ENCODE data around the gene SMIM10.
"Not testable (repeated sequence)": the region's sequence is repeated elsewhere in the genome, so short reads cannot be mapped to it uniquely, and the experiment has no call there.

SMIM10 gene

GRCh38 chrX:135015523-135016245 is 24.9 kb downstream of the SMIM10 start:
- H3F3A ChIP-seq (ENCODE audit: control insufficient read depth, insufficient read depth), result no peaks in the 10 kb centered on the region
- no peaks in the 10 kb centered on the region for H3K36me3 ChIP-seq (ENCODE audit: control insufficient read depth, low read length)
- H3K4me3 ChIP-seq (ENCODE audit: low read length), result no peak overlapping the region
- H4K20me1 ChIP-seq (ENCODE audit: control insufficient read depth, insufficient read depth, low read depth, low read length), result no peaks in the 10 kb centered on the region
- no peak overlapping the region for H3K4me2 ChIP-seq (ENCODE audit: low read length)
- no peaks in the 10 kb centered on the region for H3K9me3 ChIP-seq (ENCODE audit: control insufficient read depth, insufficient read depth, low read length)
- no peaks in the 10 kb centered on the region for H3K9me2 ChIP-seq (replicated peaks; ENCODE audit: control insufficient read depth, low read length)
- H3K27ac ChIP-seq (ENCODE audit: low read depth, low read length), result no peak overlapping the region
- no peaks in the 10 kb centered on the region for H3K79me2 ChIP-seq (ENCODE audit: control insufficient read depth, low read length)
- H3K4me1 ChIP-seq (ENCODE audit: control insufficient read depth, low read length), result no peaks in the 10 kb centered on the region
- TF ChIP-seq, protein P1, sequence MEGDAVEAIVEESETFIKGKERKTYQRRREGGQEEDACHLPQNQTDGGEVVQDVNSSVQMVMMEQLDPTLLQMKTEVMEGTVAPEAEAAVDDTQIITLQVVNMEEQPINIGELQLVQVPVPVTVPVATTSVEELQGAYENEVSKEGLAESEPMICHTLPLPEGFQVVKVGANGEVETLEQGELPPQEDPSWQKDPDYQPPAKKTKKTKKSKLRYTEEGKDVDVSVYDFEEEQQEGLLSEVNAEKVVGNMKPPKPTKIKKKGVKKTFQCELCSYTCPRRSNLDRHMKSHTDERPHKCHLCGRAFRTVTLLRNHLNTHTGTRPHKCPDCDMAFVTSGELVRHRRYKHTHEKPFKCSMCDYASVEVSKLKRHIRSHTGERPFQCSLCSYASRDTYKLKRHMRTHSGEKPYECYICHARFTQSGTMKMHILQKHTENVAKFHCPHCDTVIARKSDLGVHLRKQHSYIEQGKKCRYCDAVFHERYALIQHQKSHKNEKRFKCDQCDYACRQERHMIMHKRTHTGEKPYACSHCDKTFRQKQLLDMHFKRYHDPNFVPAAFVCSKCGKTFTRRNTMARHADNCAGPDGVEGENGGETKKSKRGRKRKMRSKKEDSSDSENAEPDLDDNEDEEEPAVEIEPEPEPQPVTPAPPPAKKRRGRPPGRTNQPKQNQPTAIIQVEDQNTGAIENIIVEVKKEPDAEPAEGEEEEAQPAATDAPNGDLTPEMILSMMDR (IDR thresholded peaks at IDR 0.05; ENCODE audit: low read depth, low read length, poor library complexity, severe bottlenecking), result no peak
- no peak for TF ChIP-seq EZH2phosphoT487 (IDR thresholded peaks at IDR 0.05; ENCODE audit: borderline replicate concordance, low read length)
- no peaks in the 10 kb centered on the region for H3K27me3 ChIP-seq (ENCODE audit: control insufficient read depth, low read length)

DNA sequence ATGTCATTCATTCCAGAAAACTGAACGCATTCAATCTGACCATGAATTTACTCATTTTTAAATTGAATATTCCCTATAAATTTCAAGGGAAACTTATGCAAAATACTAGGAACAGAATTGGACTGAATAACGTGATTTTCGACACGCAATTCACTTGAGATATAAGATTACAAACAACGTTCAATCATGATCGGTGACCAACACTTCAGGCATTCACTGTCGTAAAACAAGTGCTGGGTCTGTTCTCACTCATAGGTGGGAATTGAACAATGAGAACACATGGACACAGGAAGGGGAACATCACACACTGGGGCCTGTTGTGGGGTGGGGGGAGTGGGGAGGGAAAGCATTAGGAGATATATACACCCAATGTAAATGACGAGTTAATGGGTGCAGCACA is 29.1 kb downstream of the SMIM10 start:
- H3K9me2 ChIP-seq (replicated peaks; ENCODE audit: control insufficient read depth, low read length); H4K20me1 ChIP-seq (ENCODE audit: control insufficient read depth, insufficient read depth, low read depth, low read length); H3K4me3 ChIP-seq (ENCODE audit: low read length); H3K9me3 ChIP-seq (ENCODE audit: control insufficient read depth, insufficient read depth, low read length); H3F3A ChIP-seq (ENCODE audit: control insufficient read depth, insufficient read depth); H3K27me3 ChIP-seq (ENCODE audit: control insufficient read depth, low read length); H3K4me1 ChIP-seq (ENCODE audit: control insufficient read depth, low read length); H3K27ac ChIP-seq (ENCODE audit: low read depth, low read length); H3K79me2 ChIP-seq (ENCODE audit: control insufficient read depth, low read length); H3K4me2 ChIP-seq (ENCODE audit: low read length); H3K36me3 ChIP-seq (ENCODE audit: control insufficient read depth, low read length): not testable (repeated sequence)

GRCh38 chrX:135023791-135024190 is 33.0 kb downstream of the SMIM10 start:
- H3F3A ChIP-seq (ENCODE audit: control insufficient read depth, insufficient read depth); H3K9me3 ChIP-seq (ENCODE audit: control insufficient read depth, insufficient read depth, low read length); H3K4me1 ChIP-seq (ENCODE audit: control insufficient read depth, low read length); H3K9me2 ChIP-seq (replicated peaks; ENCODE audit: control insufficient read depth, low read length); H3K79me2 ChIP-seq (ENCODE audit: control insufficient read depth, low read length); H3K36me3 ChIP-seq (ENCODE audit: control insufficient read depth, low read length); H3K27me3 ChIP-seq (ENCODE audit: control insufficient read depth, low read length); H3K4me3 ChIP-seq (ENCODE audit: low read length); H4K20me1 ChIP-seq (ENCODE audit: control insufficient read depth, insufficient read depth, low read depth, low read length); H3K4me2 ChIP-seq (ENCODE audit: low read length); H3K27ac ChIP-seq (ENCODE audit: low read depth, low read length): not testable (repeated sequence)

DNA sequence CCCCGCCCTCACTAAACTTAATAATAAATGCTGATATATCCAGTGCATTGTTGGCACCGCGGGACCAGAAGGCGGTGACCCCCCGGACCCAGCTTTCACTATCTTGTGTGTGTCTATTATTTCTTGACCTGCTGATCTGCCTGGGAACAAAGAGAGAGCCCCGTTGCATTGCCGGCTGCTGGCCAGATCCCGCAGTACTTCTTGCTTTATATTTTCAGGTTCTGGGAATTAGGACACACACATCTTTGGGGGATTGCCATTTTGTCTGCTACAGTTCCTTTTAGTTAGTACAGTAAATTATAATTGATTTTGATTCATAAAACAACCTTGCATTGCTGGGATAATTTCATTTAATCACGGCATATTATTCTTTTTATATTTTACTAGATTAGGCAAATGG is 33.7 kb downstream of the SMIM10 start:
- Histone ChIP-seq H3K4me2 (ENCODE audit: low read length) (no peak overlapping the region), H3K27ac (ENCODE audit: low read depth, low read length) (no peak overlapping the region), H3K27me3 (ENCODE audit: control insufficient read depth, low read length) (no peaks in the 10 kb centered on the region), H3K4me3 (ENCODE audit: low read length) (no peak overlapping the region), H4K20me1 (ENCODE audit: control insufficient read depth, insufficient read depth, low read depth, low read length) (no peaks in the 10 kb centered on the region), H3K36me3 (ENCODE audit: control insufficient read depth, low read length) (no peaks in the 10 kb centered on the region), H3K79me2 (ENCODE audit: control insufficient read depth, low read length) (no peaks in the 10 kb centered on the region), H3K9me2 (replicated peaks; ENCODE audit: control insufficient read depth, low read length) (no peaks in the 10 kb centered on the region), H3K9me3 (ENCODE audit: control insufficient read depth, insufficient read depth, low read length) (no peaks in the 10 kb centered on the region), H3K4me1 (ENCODE audit: control insufficient read depth, low read length) (no peaks in the 10 kb centered on the region), H3F3A (ENCODE audit: control insufficient read depth, insufficient read depth) (no peaks in the 10 kb centered on the region)
- TF ChIP-seq, protein P1 (IDR thresholded peaks at IDR 0.05; ENCODE audit: low read depth, low read length, poor library complexity, severe bottlenecking), result no peak
- TF ChIP-seq EZH2phosphoT487 (IDR thresholded peaks at IDR 0.05; ENCODE audit: borderline replicate concordance, low read length), result no peak

DNA sequence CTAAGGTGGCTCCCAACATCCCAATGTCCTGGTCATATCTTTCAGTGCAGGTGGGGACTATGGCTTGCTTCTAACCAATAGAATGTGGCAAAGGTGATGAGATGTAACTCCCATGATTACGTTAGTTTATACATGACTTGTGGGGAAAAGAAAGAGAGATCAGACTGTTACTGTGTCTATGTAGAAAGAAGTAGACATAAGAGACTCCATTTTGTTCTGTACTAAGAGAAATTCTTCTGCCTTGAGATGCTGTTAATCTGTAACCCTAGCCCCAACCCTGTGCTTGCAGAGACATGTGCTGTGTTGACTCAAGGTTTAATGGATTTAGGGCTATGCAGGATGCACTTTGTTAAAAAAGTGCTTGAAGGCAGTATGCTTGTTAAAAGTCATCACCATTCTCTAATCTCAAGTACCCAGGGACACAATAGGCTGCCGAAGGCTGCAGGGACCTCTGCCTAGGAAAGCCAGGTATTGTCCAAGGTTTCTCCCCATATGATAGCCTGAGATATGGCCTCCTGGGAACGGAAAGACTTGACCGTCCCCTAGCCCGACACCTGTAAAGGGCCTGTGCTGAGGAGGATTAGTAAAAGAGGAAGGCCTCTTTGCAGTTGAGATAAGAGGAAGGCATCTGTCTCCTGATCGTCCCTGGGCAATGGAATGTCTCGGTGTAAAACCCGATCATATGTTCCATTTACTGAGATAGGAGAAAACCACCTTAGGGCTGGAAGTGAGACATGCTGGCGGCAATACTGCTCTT is 39.6 kb downstream of the SMIM10 start:
- H3K79me2 ChIP-seq (ENCODE audit: control insufficient read depth, low read length); H3K4me1 ChIP-seq (ENCODE audit: control insufficient read depth, low read length): not testable (repeated sequence)

GRCh38 chrX:135041149-135042123 is 50.6 kb downstream of the SMIM10 start:
- H3K4me2 ChIP-seq (ENCODE audit: low read length); H4K20me1 ChIP-seq (ENCODE audit: control insufficient read depth, insufficient read depth, low read depth, low read length): not testable (repeated sequence)

More for the DNA sequence above, 39.6 kb downstream of the SMIM10 start:
- not testable (repeated sequence) for H3K4me3 ChIP-seq (ENCODE audit: low read length); H3K27ac ChIP-seq (ENCODE audit: low read depth, low read length); H3K27me3 ChIP-seq (ENCODE audit: control insufficient read depth, low read length); H4K20me1 ChIP-seq (ENCODE audit: control insufficient read depth, insufficient read depth, low read depth, low read length); H3K4me2 ChIP-seq (ENCODE audit: low read length); H3K36me3 ChIP-seq (ENCODE audit: control insufficient read depth, low read length); H3K9me3 ChIP-seq (ENCODE audit: control insufficient read depth, insufficient read depth, low read length); H3K9me2 ChIP-seq (replicated peaks; ENCODE audit: control insufficient read depth, low read length); H3F3A ChIP-seq (ENCODE audit: control insufficient read depth, insufficient read depth)

More at GRCh38 chrX:135041149-135042123, 50.6 kb downstream of the SMIM10 start:
- H3K9me3 ChIP-seq (ENCODE audit: control insufficient read depth, insufficient read depth, low read length); H3K79me2 ChIP-seq (ENCODE audit: control insufficient read depth, low read length); H3K27me3 ChIP-seq (ENCODE audit: control insufficient read depth, low read length); H3K4me3 ChIP-seq (ENCODE audit: low read length); H3K4me1 ChIP-seq (ENCODE audit: control insufficient read depth, low read length); H3F3A ChIP-seq (ENCODE audit: control insufficient read depth, insufficient read depth); H3K36me3 ChIP-seq (ENCODE audit: control insufficient read depth, low read length); H3K9me2 ChIP-seq (replicated peaks; ENCODE audit: control insufficient read depth, low read length); H3K27ac ChIP-seq (ENCODE audit: low read depth, low read length): not testable (repeated sequence)
